ENCODE measurements around the gene NUP160. TPM values are rescaled to one million over a fixed set of nuclear protein-coding genes. Genes with fewer than 3 reads are reported as not detected.
"Not testable (repeated sequence)": the region's sequence is repeated elsewhere in the genome, so short reads cannot be mapped to it uniquely, and the experiment has no call there.

Gene NUP160
- polyA plus RNA-seq, 10 donors, result 22.0 to 42.7 (median 33.7) TPM

GRCh38 chr11:47863189-47863897 is 15.2 kb upstream of the NUP160 start:
- peak; percentile 58 to 82 (median 65) for DNase-seq

DNA sequence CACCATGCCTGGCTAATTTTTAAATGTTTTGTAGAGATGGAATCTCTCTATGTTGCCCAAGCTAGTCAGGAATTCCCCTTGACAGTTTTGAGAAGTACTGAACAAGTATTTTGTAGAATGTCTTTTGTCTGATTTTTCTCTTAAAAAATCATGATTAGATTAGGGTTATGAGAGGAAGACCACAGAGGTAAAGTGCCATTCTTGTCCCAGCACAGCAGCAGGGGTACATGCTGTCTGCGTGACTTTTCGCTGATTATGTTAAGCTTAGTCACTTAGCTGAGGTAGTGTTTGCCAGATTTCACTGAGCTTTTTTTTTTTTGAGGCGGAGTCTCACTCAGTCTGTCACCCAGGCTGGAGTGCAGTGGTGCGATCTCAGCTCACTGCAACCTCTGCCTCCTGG is 13.6 kb upstream of the NUP160 start:
- no peak for DNase-seq

DNA sequence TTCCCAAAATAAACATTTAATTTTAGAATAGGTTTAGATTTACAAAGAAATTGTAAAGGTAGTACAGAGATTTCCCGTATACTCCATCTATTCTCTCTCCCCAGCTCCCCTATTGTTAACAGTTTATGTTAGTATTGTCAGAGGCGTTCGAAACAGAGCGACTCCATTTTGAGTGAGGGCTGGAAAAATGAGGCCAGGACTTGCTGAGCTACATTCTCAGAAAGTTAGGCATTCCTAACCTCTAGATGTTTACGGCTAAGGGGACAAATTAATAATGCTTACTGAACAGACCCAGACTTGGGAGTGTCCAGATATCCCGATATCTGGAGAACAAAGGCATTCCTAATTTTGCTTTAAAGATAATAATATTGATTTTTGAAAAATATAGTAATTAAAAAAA is 12.4 kb upstream of the NUP160 start:
- no peak for DNase-seq

- DNase-seq, result no peak
Observed at GRCh38 chr11:47857892-47858543, 9.9 kb upstream of the NUP160 start.

- DNase-seq, result no peak
Observed at GRCh38 chr11:47857485-47857884, 9.3 kb upstream of the NUP160 start.

DNA sequence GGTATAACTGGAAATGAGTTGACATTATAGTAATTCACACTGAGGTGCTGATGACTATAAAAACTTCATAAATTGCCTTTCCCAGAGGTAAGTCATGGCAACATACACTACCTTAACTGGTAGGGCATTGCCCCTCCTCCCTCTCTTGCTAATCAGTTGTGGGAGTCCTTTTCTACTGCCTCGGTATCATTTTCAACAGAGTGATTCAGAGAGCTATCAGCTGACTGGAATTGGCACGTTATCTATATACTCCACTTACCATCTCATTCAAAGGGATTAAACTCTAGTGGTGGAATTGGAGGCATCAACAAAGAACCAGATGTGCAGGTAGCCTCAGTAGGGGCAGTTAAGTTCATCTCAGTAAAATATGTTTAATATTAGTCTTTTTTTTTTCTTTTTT is 8.0 kb upstream of the NUP160 start:
- no peak for DNase-seq

DNA sequence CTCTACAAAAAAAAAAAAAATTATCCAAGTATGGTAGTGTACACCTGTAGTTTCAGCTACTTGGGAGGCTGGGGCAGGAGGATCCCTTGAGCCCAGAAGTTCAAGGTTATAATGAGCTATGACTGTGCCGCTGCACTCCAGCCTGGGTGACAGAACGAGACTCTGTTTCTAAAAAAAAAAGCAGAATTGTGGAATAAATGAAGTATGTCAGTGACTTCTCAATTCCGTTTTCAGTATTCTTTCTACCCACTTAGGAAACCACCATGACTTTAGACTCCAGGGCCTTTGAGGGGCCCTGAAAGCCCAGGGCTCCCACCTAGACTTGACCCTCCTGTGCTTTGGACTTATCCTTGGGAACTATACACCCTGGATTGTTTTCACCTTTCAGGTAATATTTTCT is 6.5 kb upstream of the NUP160 start:
- no peak for DNase-seq

GRCh38 chr11:47852053-47852452 is 3.9 kb upstream of the NUP160 start:
- no peak for DNase-seq

GRCh38 chr11:47850337-47850736 is 2.2 kb upstream of the NUP160 start:
- no peak for DNase-seq

- no peak for DNase-seq
Observed at GRCh38 chr11:47848700-47849155, 578 bp upstream of the NUP160 start.

DNA sequence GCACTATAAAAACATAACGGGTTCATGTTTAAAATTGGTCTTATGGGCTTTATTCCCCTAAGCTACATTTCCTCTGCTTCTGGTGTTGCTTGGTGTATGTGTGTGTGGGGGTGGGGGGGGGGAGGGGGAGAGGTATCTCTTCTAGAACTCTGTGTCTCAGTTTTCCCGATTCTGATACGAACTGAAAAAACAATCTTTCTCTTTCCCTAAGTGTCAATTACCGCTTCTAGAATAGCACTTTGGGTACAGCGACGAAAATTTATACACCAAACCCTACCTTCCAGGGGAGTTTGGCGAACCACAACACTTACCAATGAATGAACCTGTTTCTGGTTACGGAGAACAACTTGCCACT is 636 bp downstream of the NUP160 start:
- no peak for DNase-seq

- DNase-seq, result no peak
Observed at GRCh38 chr11:47846998-47847397, 1.2 kb downstream of the NUP160 start.

DNA sequence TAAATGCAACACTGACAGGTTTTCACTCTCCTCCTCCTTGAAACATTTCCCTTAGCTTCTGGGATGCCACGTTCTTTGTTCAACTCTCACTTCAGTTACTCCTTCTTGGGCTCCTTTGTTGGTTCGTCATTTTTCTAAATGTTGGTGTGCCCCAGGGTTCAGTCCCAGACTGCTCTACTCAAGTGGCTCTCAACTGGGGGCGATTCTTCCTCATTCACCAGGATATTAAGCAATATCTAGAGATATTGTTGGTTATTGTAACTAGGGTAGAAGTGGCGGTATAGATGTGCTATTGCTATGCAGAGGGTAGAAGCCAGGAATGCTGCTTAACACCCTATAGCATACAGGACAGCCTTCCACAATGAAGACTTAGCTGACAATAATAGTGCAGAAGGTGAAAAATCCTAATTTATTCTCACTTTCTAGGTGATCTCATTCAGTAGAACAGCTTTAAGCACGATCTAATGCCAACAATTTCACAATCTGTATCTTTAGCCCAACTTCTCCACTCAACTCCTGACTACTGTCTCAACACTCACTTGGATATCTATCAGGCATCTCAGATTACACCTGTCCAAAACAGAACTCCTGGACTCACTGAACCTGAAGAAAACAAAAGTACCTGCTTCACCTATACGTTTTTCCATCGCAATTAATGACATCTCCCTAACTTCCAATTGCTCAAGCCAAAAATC is 4.6 kb downstream of the NUP160 start:
- DNase-seq, result no peak

GRCh38 chr11:47842749-47843148 is 5.4 kb downstream of the NUP160 start:
- DNase-seq, result no peak

- no peak for DNase-seq
Observed at GRCh38 chr11:47837929-47838328, 10.2 kb downstream of the NUP160 start.

DNA sequence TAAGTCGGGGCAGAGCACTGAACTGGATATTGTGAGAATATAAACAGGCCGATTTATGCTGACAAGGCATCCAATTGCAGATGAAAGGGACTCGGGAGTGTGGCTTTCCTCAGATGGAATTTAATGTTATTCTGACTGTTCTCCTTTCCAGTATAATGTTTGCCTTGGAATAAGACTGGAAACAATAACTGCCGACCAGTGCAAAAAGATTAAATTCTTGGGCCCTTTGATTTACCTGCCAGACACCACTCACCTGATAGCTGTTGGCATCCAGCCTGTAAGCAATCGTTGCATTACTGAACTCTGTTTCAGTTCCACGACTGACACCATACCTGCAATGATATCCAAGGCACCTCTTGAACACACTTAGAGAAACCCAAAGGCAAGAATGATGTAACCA is 10.9 kb downstream of the NUP160 start:
- DNase-seq, result no peak

GRCh38 chr11:47830013-47830412 is 18.1 kb downstream of the NUP160 start:
- not testable (repeated sequence) for DNase-seq

DNA sequence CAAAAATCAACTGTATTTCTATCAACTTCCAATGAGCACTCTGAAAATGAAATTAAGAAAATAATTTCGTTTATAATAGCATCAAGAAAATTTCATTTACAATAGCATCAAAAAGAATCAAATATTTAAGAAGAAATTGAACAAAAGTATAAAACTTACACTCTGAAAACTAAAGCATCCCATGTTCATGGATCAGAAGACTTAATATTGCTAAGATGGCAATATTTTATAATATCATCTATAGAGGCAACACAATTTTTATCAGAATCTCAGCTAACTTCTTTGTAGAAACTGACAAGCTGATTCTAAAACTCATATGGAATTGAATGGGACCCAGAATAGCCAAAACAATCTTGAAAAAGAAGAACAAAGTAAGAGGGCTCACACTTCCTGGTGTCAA is 19.9 kb downstream of the NUP160 start:
- no peak for DNase-seq

DNA sequence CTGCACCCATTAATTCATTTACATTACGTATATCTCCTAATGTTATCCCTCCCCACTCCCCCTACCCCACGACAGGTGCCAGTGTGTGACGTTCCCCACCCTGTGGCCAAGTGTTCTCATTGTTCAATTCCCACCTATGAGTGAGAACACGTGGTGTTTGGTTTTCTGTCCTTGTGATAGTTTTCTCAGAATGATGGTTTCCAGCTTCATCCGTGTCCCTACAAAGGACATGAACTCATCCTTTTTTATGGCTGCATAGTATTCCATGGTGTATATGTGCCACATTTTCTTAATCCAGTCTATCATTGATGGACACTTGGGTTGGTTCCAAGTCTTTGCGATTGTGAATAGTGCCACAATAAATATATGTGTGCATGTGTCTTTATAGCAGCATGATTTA is 25.5 kb downstream of the NUP160 start:
- not testable (repeated sequence) for DNase-seq

DNA sequence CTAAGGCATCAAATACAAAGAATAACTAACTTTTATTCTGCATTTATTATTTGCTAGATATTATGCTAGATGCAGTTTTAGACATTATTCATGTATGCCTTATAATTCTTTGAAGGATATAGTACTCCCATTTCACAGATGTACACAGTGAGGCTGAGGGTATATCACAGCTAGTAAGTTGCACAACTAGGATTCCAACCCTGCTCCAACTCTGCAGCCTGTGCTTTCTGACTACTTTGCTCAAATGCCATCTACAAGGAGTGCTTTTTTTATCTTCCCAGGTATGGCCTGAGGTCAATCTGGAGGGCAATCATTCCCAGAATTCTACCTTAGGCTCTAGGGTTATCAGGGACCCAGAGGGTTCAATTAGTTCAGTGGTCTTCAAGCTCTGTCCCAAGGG is 28.4 kb downstream of the NUP160 start:
- DNase-seq, result no peak

DNA sequence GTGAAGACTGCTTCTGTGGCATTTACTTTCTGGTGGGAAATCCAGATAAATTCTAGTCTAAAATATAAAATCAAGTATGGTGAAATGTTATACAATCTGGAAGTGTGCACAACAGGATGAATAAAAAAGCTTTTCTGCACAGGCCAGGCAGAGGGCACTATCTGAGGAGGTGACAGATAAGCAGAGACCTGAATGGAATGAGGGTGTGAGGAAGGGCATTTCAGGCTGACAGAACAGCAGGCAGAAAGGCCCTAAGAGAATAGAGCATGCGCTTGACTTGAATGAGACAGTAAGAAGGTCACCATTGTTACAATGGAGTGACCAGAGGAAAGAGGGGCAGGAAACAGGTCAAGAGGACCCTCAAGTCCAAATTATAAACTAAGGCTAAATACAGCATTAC is 47.4 kb downstream of the NUP160 start:
- DNase-seq, result no peak

DNA sequence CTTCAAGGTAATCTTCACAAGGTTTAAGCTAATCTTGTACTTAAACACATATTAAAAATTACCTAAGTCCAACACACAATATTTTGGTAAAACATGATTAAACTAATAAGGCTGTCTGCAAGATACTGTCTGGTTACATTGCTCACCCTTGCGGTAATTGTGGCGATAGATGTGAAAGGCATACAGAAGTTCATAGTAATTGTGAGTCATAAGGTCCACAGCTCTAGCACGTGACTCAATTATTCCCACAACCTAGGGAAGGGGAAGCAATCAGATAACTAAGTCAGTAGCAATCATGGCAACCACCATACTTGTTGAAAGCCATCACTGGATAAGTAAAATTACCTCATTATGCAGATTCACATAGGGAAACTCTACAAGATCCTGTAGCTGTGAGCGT is 50.5 kb downstream of the NUP160 start:
- peak in 1 of 3 donors; percentile 39 for DNase-seq

GRCh38 chr11:47791774-47792430 is 56.2 kb downstream of the NUP160 start:
- DNase-seq, result peak in 2 of 3 donors; percentile 16 to 41
